Measurements from ENCODE around the gene GLT8D2.

Gene GLT8D2

GRCh38 chr12:103997286-103997900, 52.6 kb downstream of the GLT8D2 start:
- no peak for DNase-seq

- no peak for DNase-seq
Measured at GRCh38 chr12:103996595-103996994, 53.4 kb downstream of the GLT8D2 start.

GRCh38 chr12:103994235-103994634, 55.8 kb downstream of the GLT8D2 start:
- no peak for DNase-seq

GRCh38 chr12:103986829-103987228, 63.2 kb downstream of the GLT8D2 start:
- no peak for DNase-seq

GRCh38 chr12:103978384-103978982, 71.5 kb downstream of the GLT8D2 start:
- no peak for DNase-seq

- DNase-seq: no peak
Measured at GRCh38 chr12:103975368-103975767, 74.6 kb downstream of the GLT8D2 start.

- DNase-seq: no peak
Measured at GRCh38 chr12:103973909-103974308, 76.1 kb downstream of the GLT8D2 start.

- no peak for DNase-seq
Measured at GRCh38 chr12:103969391-103969790, 80.6 kb downstream of the GLT8D2 start.

- DNase-seq: no peak
Measured at GRCh38 chr12:103966736-103967135, 83.3 kb downstream of the GLT8D2 start.

- peak; percentile 98 for DNase-seq
Measured at GRCh38 chr12:103965590-103966504, 84.1 kb downstream of the GLT8D2 start, which contains the start of gene TDG. TSS of gene TDG (plus strand) at chr12:103965872. CDS start at chr12:103966038, 166 bp downstream.

GRCh38 chr12:103965255-103965589, 84.8 kb downstream of the GLT8D2 start:
- DNase-seq: no peak

- DNase-seq: no peak
Measured at GRCh38 chr12:103964805-103965204, 85.2 kb downstream of the GLT8D2 start.

GRCh38 chr12:103962493-103962892, 87.5 kb downstream of the GLT8D2 start:
- no peak for DNase-seq

GRCh38 chr12:103960616-103961227, 89.3 kb downstream of the GLT8D2 start:
- no peak for DNase-seq

GRCh38 chr12:103958621-103959020, 91.4 kb downstream of the GLT8D2 start:
- DNase-seq: no peak

GRCh38 chr12:103957865-103958388, 92.1 kb downstream of the GLT8D2 start:
- DNase-seq: no peak

- no peak for DNase-seq
Measured at GRCh38 chr12:103956509-103957027, 93.4 kb downstream of the GLT8D2 start.

- DNase-seq: peak; percentile 41
Measured at GRCh38 chr12:103955811-103956508, 94.0 kb downstream of the GLT8D2 start.

- DNase-seq: no peak
Measured at GRCh38 chr12:103952497-103952896, 97.5 kb downstream of the GLT8D2 start.

- no peak for DNase-seq
Measured at GRCh38 chr12:103948746-103949406, 101.1 kb downstream of the GLT8D2 start.

GRCh38 chr12:103947871-103948555, 102.0 kb downstream of the GLT8D2 start:
- DNase-seq: peak; percentile 65
